Heart right ventricle (tissue), 16 donors: ENCODE data around the gene APOLD1. TPM values are rescaled to one million over a fixed set of nuclear protein-coding genes. Genes with fewer than 3 reads are reported as not detected.

Experiments
- ATAC-seq, 8 donors: fragments of 200-7000 bp; cut with Tn5 transposase; one replicate each; pipeline ENCODE4 v1.9.1; 2020; ENCODE audit warnings: mild to moderate bottlenecking in 8 of 8, moderate library complexity in 8 of 8, moderate number of reproducible peaks in 1 of 8
- DNase-seq, 2 donors: peaks; one replicate each; pipeline ENCODE4 v3.0.0-alpha.2; 2020
- H3K27ac ChIP-seq, 10 donors: fragments of 200-600 bp; sonication (generic) in 2 of 10; one replicate each; pipeline versions ENCODE4 v1.5.0 to v1.8.0; 2020 to 2022; ENCODE audit warnings: mild to moderate bottlenecking in 3 of 10
- H3K27me3 ChIP-seq, 7 donors: fragments of 200-600 bp; one replicate each; pipeline ENCODE4 v1.8.0; 2021 to 2022; ENCODE audit warnings: mild to moderate bottlenecking in 2 of 7
- H3K36me3 ChIP-seq, 9 donors: fragments of 200-600 bp; sonication (generic) in 1 of 9; one replicate each; pipeline versions ENCODE4 v1.5.0 to v1.8.0; 2020 to 2022; ENCODE audit warnings: mild to moderate bottlenecking in 2 of 9
- H3K4me1 ChIP-seq, 9 donors: fragments of 200-600 bp; sonication (generic) in 1 of 9; one replicate each; pipeline versions ENCODE4 v1.5.0 to v1.8.0; 2020 to 2022; ENCODE audit warnings: mild to moderate bottlenecking in 4 of 9
- H3K4me3 ChIP-seq, 10 donors: fragments of 200-600 bp; sonication (generic) in 2 of 10; one replicate each; pipeline versions ENCODE4 v1.5.0 to v1.8.0; 2020 to 2022; ENCODE audit warnings: mild to moderate bottlenecking in 7 of 10, moderate library complexity in 2 of 10
- H3K9me3 ChIP-seq, 11 donors: fragments of 200-600 bp in 10 of 11; sonication (generic) in 2 of 11; one replicate each; pipeline versions ENCODE4 v1.5.0 to v1.8.0; 2013 to 2022; ENCODE audit warnings: mild to moderate bottlenecking in 2 of 11, control low read depth in 1 of 11, moderate library complexity in 1 of 11
- WGBS, 2 donors: extraction: QIAGEN DNeasy Blood & Tissue Kit; methylation state at CpG; one replicate each; pipeline ENCODE4 v1.1.7; 2013; ENCODE audit warnings: inconsistent platforms in 1 of 2; 5-methylcytosine and 5-hydroxymethylcytosine counted together
- intact Hi-C, 10 donors: fragments of 100-400 bp; cut with DNase I; formaldehyde crosslinking; loops; one replicate each; pipeline versions ENCODE4 v1.11.1 to v1.14.2; 2022
- polyA plus RNA-seq, 2 donors: library from polyadenylated mRNA; stranded (reverse); fragments of 200-250 nt; gene quantifications; one replicate each; pipeline ENCODE4 v1.2.3, GENCODE V29; 2013
- total RNA-seq, 10 donors: library from RNA; stranded (reverse); fragmentation: NEBNext Ultra II Directional in 3 of 10; extraction: Animal tissue kit (Norgen Biotek cat#: 25700) in 3 of 10; gene quantifications; one replicate each; pipeline versions ENCODE4 v1.2.1 to v1.2.4, GENCODE V29; 2021 to 2023
- TF ChIP-seq, protein P1 (sequence below), 9 donors: fragments of 200-600 bp; sonication (generic) in 2 of 9; IDR thresholded peaks; one replicate each; pipeline versions ENCODE4 v1.5.0 to v1.8.0; 2021 to 2022; ENCODE audit warnings: antibody characterized with exemption in 9 of 9, mild to moderate bottlenecking in 5 of 9, moderate library complexity in 1 of 9
- donor health status: Arrhythmogenic right ventricular cardiomyopathy.
- donor health status: ischemic (EF 13 %, LVEDD 7.1; RV severe dilation, severe dysfunction).
- donor health status: healthy with polysubstance abuse.
- donor health status: DM: no; HTN: yes; CAD: no.
- donor health status: DM: no; HTN: no; CAD: no.
- donor health status: ischemic (EF 25% LVEDD 6.9; RV normal size, moderate dysfunction).
- donor health status: ischemic (EF 25% LVEDD 5.7; RV mildly dilated, moderate dysfunction).
- donor health status: healthy.
- donor health status: DM: yes; HTN: yes; CAD: no.
- donor health status: Ischemic cardiomyopathy.
- donor health status: ischemic (EF 35%, LVEDD 5.7; RV mildly dilated, moderate dysfunction).
- donor health status: nonischemic (EF 11% LVEDD 7.7; RV severe dilation, severe dysfunction).
- donor health status: DM: yes; HTN: yes; CAD: no.
- donor health status: PGD.
- donor health status: ischemic (EF 29% LVEDD 5.4; RV normal size, mild dysfunction).
- donor health status: nonischemic (EF 23%, LVEDD 6.1; RV moderate dilation, normal function).

The APOLD1 gene
- total and polyA plus RNA-seq, 12 donors: 11.1 to 98.8 (median 20.6) TPM

DNA sequence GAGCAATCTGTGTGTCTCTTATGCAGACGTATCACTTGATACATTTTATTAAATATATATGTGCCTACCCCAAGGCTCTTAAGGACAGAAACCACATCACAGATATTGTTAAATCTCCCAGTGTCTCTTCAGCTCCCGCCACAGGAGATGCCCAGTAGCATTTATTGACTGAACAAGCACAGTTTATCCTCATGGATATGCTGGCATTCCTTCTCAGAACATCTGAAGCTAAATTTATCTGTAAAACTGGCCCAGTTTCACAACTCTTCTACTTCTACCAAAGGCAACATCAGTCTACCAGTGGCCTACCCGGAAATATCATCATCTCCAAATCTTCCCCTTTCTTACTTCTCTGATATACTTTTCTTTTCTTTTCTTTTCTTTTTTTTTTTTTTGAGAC lies 10.7 kb downstream of the APOLD1 start:
- intact Hi-C loops: no loop called here
- H3K36me3 ChIP-seq: no peaks in the 10 kb centered on the region
- DNase-seq (no peak), ATAC-seq (no peak)
- no peaks in the 10 kb centered on the region for H3K27me3 ChIP-seq
- TF ChIP-seq, protein P1, sequence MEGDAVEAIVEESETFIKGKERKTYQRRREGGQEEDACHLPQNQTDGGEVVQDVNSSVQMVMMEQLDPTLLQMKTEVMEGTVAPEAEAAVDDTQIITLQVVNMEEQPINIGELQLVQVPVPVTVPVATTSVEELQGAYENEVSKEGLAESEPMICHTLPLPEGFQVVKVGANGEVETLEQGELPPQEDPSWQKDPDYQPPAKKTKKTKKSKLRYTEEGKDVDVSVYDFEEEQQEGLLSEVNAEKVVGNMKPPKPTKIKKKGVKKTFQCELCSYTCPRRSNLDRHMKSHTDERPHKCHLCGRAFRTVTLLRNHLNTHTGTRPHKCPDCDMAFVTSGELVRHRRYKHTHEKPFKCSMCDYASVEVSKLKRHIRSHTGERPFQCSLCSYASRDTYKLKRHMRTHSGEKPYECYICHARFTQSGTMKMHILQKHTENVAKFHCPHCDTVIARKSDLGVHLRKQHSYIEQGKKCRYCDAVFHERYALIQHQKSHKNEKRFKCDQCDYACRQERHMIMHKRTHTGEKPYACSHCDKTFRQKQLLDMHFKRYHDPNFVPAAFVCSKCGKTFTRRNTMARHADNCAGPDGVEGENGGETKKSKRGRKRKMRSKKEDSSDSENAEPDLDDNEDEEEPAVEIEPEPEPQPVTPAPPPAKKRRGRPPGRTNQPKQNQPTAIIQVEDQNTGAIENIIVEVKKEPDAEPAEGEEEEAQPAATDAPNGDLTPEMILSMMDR (IDR thresholded peaks at IDR 0.05): no peak
- peaks cover 0 to 20% (median 12%) of the 10 kb centered on the region in 9 donors for H3K4me1 ChIP-seq
- H3K9me3 ChIP-seq: no peaks in the 10 kb centered on the region
- H3K4me3 ChIP-seq: no peak overlapping the region
- H3K27ac ChIP-seq: no peak overlapping the region
- WGBS, 2 donors: 59 to 94% methylated on average over 3 of the region's 3 CpGs

DNA sequence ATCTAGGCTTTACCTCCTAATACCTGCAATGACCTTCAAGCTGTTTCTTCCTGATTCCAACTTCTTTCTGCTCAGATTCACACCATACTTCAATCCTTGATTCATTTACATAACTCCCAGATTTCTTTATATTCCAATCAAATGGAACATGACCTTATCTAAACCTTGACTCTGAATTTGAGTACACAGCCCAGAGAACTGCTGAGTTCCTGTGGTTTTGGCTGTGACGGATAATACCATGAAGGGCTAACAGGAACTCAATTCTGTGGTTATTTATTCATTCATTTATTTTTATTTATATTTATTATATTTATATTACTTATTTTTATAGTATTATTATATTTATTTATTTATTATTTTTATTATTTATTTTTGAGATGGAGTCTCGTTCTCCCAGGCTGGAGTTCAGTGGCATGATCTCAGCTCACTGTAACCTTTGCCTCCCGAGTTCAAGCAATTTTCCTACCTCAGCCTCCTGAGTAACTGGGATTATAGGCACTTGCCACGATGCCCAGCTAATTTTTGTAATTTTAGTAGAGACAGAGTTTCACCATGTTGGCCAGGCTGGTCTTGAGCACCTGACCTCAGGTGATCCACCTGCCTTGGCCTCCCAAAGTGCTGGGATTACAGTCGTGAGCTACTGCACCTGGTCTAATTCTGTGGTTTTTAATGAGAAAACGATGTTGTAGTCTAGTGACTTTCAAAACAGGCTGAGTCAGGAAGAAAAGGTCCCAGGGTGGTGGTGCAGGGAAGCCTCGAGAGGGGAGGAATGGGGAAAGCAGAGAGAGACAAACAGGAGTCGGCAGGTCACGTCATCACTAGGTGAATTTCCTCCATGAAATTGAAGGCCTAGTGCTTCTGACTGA lies 11.7 kb downstream of the APOLD1 start:
- TF ChIP-seq, protein P1 (IDR thresholded peaks at IDR 0.05): no peak
- Histone ChIP-seq H3K27ac (no peak overlapping the region), H3K4me1 (peaks cover 0 to 10% (median 5%) of the 10 kb centered on the region in 9 donors), H3K9me3 (no peaks in the 10 kb centered on the region), H3K4me3 (no peak overlapping the region), H3K36me3 (no peaks in the 10 kb centered on the region), H3K27me3 (no peaks in the 10 kb centered on the region)
- ATAC-seq (no peak), DNase-seq (no peak)
- WGBS, 2 donors: 95 to 96% methylated on average over 9 of the region's 9 CpGs
- intact Hi-C loops: no loop called here

DNA sequence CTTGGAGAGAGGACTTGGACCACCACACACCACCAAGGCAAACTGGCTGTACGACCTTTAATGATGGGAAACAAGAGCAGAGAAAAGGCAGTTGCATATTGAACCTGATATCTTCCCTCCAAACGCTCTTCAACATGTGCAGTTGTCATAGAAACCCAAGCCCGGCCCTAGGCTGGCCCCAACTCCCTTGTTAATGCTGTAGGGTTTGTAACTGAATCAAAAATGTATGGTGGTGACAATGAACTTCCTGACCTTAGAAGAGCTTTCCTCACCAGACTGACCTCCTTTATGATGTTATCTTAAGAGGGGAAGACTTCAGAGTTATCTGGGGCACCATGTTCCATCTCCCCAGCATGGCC lies 12.3 kb downstream of the APOLD1 start:
- DNase-seq: no peak
- no peaks in the 10 kb centered on the region for H3K9me3 ChIP-seq
- TF ChIP-seq, protein P1 (IDR thresholded peaks at IDR 0.05): no peak
- no peaks in the 10 kb centered on the region for H3K27me3 ChIP-seq
- 88% methylated on average over 3 of the region's 3 CpGs for WGBS, 2 donors
- ATAC-seq: no peak
- no peaks in the 10 kb centered on the region for H3K36me3 ChIP-seq
- H3K27ac ChIP-seq: no peak overlapping the region
- intact Hi-C loops: no loop called here
- no peak overlapping the region for H3K4me3 ChIP-seq
- peaks cover 0 to 4% (median 2%) of the 10 kb centered on the region in 9 donors for H3K4me1 ChIP-seq

DNA sequence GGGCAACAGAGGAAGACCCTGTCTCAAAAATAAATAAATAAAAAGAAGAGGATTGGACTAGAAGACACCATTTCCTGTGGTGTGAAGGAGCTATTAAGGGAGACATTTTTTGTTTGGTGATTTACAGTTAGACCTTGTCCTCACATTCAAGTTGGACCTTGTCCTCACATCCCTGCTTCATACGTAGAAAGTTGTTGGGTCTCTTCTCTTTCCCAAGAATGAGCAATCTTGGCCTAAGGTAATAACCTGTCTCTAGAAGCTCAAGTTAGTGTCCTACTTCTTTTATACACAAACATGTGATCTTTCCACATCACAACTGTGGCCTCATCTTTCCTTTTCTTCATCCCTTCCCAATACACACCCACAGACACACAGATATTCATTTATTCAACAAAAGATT lies 13.0 kb downstream of the APOLD1 start:
- Histone ChIP-seq H3K9me3 (no peaks in the 10 kb centered on the region), H3K4me1 (peaks cover 0 to 11% (median 7%) of the 10 kb centered on the region in 9 donors), H3K27me3 (no peaks in the 10 kb centered on the region), H3K4me3 (no peak overlapping the region), H3K27ac (no peak overlapping the region), H3K36me3 (no peaks in the 10 kb centered on the region)
- no peak for DNase-seq
- no peak for ATAC-seq
- TF ChIP-seq, protein P1 (IDR thresholded peaks at IDR 0.05): no peak
- intact Hi-C loops: no loop called here
- WGBS, 2 donors: 93 to 96% methylated on average over 1 of the region's 1 CpG
